Activated CD4-positive, alpha-beta T cell treated with anti-CD3 and anti-CD28 coated beads, Interleukin-2, Interleukin-6, amounts not matched to agents 100 ng/mL and 50 ng/mL, durations not matched to agents 16 hours and 8 hours (primary cell): Measurements from ENCODE around the gene GRK5.
A peak's percentile ranks its signal among the peaks of the same experiment; 100 is the strongest.

ENCODE experiments used
- DNase-seq: peaks from one replicate; pipeline ENCODE4 v3.0.0-alpha.2; 2020

Gene GRK5

DNA sequence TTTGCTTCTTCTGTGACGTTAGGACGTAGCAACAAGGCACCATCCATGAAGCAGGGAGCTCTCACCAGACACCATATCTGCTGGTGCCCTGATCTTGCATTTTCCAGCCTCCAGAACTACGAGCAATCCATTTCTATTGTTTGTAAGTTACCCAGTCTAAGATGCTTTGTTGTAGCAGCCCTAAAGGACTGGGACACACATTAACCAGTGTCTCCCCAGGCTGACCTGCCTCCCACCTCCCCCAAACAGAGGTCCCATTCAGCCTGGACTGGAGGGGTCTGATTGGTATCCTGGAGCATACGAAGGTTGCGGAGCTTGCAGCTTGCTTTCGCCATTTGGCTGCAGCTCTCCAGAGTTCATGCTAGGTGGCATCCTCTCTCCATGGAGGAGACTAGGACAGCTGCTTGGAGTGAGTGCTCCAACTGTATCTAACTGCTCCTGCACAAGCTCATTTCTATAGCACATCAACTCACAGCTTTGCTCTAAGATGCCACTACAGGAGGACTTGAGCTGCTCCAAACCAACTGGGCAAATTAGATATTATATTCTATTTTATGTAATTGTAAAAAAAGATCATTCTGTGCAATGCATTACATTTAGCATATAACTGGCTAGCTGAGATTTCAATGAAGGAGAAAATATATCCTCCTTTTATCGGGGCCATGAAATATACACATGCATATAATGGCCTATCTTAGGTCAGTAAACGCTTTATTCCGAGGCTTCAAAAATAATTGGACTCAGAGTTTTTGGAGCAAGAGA, 8.0 kb upstream of the GRK5 start:
- DNase-seq = peak; percentile 70

DNA sequence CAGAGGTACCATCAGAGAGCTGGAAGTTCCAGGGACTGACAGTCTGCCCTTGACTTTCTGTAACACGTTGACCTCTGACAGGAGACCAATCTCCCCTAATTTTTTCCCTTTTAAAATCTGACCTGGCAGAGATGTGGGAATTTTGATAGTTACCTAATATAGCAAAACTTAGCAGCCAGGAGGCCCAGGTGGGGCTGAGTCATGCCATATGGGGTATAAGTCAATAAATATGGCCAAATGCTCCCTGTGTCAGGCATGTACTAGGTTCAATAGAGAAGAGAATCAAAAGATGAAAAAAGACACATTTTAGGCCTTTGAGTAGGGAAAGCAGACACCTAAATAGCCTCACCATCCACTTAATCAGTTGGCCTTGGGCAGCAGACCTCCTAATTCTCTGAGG, 6.1 kb upstream of the GRK5 start:
- no peak for DNase-seq

DNA sequence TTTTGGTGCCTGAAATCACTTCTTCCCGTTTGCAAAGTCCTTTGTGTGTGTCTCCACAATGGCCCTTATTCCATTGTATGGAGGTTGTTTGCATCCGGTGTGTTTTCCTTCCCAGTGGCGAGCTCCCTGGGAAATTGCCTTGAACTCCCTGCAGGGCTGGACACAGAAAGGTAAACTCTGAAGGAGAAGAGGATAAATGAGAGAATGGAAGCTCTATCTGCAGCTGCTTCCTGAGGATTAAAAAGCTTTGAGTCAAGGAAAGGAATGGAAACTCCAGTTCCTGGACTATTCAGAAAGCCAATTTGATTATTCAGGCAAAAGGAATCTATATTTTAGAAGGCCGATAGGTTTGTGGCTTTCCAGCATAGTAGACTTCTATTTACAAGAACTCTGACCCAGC, 4.4 kb upstream of the GRK5 start:
- no peak for DNase-seq

- peak; percentile 78 for DNase-seq
Measured at GRCh38 chr10:119205894-119206602, 1.3 kb upstream of the GRK5 start.

- DNase-seq = peak; percentile 78
Measured at GRCh38 chr10:119206603-119207365, 587 bp upstream of the GRK5 start.

GRCh38 chr10:119207713-119208552, 562 bp downstream of the GRK5 start:
- peak; percentile 46 for DNase-seq

DNA sequence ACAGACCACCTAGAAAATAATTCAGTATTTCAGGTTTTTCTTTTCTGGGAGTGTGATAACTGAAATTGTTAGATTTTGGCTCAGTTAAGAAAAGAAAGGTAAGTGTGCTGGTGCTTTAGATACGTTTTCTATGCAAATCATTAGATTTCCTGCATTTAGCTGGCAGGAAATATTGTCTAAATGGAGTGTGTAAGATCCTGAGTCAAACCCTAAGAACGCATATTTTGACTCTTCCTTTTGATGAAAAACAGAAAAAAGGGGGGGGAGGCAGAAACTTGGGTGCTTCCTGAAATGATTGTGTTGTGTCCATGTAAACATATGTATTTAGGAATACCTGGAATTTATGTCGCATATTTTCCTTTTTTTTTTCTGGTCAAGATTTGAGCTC, 1.2 kb downstream of the GRK5 start:
- DNase-seq = peak; percentile 61

DNA sequence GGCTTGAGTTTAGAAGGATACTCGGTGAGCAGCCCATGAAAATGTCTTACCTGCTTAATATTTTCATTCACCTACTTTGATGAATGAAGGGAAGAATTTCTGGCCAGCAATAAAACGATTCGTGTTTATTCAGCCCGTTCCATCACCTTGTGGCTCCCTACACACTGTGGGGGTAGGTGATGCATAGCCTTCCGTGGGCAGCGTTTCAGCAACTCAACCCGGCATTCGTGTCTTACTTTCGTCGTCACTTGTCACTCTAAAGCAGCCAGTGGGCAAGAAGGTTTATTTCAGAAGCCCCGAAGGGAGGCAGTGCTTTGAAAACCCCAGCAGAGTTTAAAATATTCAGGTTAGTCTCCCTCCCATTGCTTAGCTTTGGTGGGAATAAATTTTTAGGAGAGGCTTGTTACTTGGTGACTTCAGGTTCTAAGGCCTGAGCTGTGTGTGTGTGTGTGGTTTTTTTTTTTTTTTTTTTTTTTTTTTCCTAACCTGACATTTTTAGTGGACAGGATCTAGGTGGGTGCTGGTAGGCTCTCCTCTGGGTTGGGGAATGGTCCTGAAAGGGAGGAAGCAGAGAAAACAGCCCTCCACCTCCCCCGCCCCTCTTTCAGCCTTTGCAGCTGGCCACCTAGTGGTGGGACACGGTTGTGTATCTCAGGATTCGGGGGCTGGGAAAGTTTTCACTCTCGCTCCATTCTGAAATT, 1.8 kb downstream of the GRK5 start:
- peak; percentile 64 for DNase-seq

DNA sequence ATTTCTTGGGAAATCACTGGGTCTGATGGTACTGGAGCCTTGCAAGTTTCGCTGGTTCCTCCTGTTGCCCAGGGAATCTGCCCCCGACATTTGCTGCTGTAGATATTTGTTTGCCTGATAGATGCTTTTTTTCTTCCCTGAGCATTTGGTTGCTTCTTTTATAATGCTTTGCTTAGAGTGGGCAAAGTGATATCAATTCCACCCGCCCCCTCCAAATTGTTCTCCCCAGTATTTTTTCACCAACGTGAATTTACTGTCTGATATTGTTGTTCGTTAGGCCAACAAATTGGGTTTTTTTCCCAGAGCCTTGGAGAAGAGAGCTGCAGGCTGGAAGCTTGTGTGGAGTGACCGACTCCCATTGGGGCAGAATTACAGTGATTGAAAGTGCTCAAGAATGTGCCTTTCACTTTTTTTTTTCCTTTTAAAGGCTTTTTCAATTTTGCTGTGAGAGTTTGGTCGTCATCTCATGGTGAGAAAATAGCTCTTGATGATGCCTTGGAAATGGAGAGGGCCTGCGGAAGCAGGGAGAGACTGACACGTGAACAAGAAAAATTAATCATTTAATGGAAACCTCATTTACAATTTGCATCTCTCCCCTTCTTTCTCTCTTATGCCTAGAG, 2.5 kb downstream of the GRK5 start:
- DNase-seq = no peak

GRCh38 chr10:119210633-119211032, 3.3 kb downstream of the GRK5 start:
- no peak for DNase-seq

DNA sequence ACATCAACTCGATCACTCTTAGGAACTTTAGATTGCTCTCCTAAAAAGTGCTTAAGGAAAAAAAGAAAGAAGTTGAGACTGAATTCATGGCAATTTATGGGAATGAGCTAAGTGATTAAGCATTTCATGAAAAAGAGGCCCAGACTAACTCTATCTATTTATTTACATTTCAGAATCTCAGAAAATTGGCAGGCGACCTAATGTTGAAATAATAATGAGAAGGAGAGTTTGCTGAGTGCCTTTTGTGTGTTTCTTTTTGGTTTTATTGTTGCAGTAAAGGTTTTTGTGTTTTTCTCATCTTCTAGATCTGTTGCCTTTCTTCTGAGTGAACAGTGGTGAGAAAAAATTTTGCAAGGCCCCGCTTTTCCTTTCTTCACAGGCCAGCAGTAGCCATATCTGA, 3.8 kb downstream of the GRK5 start:
- DNase-seq = no peak

DNA sequence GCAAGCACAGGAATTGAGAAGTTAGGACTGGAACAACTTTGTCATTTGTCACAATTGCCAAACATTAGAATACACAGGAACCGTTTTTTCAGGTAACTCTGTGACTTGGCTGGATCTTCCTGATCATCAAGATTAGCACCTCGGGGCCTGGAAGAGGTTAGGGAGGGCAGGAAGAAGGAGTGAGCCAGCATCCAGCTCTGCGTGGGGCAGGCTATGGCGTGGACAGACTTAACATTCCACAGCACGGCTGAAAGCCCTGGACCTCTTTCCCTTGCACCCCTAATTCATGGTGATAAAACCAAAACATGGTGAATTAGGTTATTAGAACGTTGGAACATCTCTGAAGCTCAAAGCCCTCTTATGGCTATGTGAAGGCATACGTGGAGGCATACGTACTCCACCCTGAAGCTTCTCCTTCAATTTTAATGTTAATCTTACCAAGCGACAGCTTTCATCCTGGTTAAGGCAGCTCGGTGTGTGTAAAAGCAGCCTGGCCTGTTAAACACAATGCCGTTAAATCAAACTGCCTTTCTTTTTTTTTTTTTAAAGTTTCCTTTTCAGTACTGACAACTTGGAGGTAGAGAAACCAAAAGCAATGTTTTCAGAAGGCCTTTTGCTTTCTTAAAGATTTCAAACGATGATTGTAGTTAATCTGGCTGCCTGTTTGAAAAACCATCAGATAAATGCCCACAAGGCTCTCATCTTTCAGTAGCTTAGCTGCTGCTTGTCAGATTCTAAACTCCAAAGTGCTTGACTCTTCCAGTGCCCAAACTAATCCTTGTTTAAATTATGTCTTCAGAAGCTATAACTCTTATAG, 4.5 kb downstream of the GRK5 start:
- DNase-seq = peak; percentile 27

DNA sequence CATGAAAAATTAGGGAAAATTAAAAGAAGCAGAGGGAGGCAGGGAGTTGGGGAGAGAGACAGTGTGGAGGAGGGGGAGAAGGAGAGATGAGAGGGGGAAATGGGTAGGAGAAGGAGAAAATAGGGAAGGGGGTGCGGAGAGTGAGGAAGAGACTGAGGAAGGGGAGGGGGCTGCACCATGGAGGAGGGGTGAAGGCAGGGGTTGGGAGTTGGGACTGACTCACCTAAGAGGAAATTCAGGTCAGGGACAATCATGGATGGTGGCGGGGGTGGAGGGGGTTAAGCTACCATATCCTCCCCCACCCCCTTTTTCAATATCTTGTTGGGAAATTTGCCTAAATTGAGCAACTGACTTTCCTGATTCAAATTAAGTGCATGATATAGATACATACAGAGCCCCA, 8.0 kb downstream of the GRK5 start:
- no peak for DNase-seq

- DNase-seq = no peak
Measured at GRCh38 chr10:119216127-119216526, 8.8 kb downstream of the GRK5 start.

DNA sequence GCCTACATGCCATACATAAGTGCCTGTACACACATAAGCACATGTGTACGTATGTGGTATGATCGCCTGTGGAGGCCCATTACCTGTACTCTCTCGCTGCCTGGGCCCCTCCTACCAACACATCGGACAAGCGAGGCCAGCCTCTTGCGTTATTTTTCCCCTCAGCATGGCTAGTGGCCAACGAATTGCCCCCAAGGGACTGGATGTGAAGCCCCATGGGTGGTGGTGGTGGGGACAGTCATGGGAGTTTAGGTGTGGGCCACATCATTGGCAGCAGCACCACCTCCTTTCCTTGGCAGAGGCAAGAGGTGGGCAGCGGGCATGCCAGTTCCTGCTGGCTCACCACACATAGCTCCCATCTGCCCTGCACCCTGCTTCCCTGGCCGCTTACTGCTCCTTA, 10.0 kb downstream of the GRK5 start:
- no peak for DNase-seq

DNA sequence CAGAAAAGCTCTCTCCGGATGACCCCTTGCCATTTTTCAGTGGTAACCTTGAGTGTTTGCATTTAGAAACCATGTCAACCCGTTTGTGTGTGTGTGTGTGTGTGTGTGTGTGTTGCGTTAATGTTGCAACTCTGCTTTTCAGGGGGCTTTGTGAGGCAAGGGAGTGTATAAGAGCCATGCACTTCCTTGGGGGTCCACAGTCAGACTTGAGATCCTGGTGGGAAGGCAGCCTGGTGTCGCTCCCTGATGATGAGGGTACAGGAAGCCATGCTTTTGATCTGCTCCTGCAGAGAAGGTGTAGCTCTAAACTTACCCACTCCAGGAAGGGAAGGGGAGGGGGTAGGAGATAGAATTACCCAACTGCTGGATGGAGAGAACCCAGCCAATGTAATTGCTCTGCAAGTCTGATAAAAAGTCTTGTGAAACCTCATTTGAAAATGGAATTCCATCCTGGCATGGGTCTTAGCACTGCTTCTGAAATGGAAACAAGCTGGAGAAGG, 10.7 kb downstream of the GRK5 start:
- DNase-seq = no peak

DNA sequence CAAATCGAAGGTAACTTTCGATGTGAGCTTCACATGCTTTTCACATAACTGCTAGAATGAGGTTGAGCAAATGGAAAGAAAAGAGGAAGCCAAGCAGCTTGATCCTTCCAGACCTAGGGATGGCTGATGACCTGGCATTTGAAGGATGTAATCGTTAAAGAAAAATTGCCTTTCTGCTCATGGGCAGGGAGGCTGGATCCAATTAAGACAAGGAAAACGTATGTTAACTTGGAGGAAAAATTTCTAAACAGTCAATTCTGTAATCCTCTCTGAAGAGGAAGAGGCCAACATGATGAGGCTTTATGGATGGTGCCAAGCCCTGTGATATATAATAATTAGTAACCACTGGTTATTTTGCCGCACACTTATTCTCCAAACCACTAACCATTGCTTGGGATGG, 12.5 kb downstream of the GRK5 start:
- DNase-seq = no peak

DNA sequence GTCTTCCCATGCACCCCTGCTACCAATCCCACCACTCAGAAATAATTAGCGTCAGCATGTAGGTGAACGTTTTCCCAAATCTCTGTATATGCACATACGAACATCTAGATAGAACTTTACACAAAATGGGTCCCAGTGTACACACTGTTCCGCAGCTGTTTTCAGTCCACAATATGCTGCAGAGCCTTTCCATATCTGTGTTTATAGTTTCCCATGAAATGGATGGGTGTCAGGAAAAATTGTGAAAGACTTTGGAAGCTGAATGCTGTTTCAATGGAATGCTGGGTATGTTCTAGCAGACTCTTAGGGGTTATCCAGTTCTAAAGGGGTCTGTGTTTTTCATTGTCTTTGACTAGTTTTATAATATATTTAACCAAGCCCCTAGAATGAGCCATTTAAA, 13.8 kb downstream of the GRK5 start:
- no peak for DNase-seq

GRCh38 chr10:119221666-119222065, 14.3 kb downstream of the GRK5 start:
- DNase-seq = no peak

GRCh38 chr10:119222537-119222936, 15.2 kb downstream of the GRK5 start:
- no peak for DNase-seq

- no peak for DNase-seq
Measured at GRCh38 chr10:119222966-119223386, 15.6 kb downstream of the GRK5 start.
